ENCODE measurements around the gene FBLN1.

The FBLN1 gene

GRCh38 chr22:45504373-45505341, 2.0 kb downstream of the FBLN1 start:
- DNase-seq, result peak in 1 of 2 experiments; percentile 49

GRCh38 chr22:45505991-45506747, 3.5 kb downstream of the FBLN1 start:
- no peak for DNase-seq

GRCh38 chr22:45506816-45507360, 4.2 kb downstream of the FBLN1 start:
- DNase-seq, result no peak

DNA sequence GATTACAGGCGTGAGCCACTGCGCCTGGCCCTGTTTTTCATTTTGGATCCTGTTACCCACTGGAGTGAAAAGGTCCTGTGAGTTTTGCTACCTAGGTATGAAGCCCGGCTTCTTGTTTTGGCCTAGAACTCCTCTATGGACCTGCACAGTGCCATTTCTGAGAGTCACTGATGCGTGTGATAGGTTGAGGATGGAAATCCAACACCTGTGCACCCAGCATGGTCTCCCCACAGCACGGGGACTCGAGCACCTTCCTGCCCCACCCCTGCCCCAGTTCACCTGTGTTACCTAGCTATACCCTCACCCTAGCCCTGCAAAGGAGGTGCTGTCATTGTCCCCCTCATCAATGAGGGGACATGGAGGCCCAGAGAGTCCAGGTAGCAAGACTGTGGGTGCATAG, 5.1 kb downstream of the FBLN1 start:
- DNase-seq, result no peak

GRCh38 chr22:45508814-45509213, 6.1 kb downstream of the FBLN1 start:
- no peak for DNase-seq

GRCh38 chr22:45510376-45511232, 7.9 kb downstream of the FBLN1 start:
- no peak for DNase-seq

GRCh38 chr22:45511847-45512261, 9.2 kb downstream of the FBLN1 start:
- DNase-seq, result no peak

DNA sequence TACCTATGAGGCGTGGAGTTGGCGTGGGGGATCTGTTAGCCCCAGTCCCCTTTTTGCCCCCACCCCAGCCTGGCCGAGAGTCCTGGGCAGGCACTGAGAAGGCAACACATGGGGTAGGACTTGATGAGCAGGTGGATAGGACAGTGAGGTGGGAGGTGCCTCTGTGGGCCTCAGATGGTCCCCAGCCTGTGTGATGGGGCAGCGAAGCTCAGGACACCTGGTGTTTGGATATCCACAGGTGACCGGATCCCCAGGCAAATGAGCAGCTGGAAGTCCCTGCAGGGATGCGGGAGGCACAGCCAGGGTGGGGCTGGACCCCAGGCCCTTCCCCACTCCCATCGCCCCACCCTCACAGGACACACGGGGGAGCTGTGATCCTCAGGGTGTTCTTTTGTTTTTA, 9.7 kb downstream of the FBLN1 start:
- DNase-seq, result no peak

DNA sequence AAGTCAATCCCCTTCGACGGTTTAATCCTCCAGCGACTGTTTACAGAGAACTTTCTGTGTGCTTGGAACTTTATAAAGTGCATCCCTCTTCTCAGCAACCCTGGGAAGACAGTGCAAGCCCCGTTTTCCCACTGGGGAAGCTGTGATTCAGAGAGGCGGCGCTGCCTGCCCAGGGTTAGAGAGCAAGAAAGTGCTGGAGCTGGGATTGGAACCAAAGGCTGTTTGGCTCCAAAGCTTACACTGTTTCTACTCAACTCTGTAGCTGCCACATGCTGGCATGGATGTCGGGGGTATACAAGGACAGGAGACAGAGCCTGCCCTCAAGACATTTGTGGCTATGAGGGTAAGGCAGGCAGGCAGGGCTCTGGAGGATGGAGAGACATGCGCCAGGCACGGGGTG, 13.0 kb downstream of the FBLN1 start:
- DNase-seq, result no peak

DNA sequence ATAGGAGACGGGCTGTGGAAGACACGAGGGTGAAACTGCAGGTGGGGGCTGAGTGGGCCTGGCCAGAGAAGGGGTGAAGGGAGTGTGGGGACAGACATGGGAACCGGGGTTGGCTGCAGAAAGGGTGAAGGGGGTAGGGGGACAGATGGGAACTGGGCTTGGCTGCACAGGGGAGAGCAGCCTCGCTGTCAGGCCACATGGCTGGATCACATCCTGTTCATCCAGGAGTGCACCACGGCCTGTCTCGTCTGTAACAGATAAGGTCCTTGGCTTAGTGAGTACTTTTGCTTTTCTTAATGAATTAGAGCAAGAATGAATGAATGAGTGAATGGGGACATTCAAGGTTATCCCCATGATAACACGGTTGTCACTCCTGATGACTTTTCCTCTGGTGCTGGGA, 13.5 kb downstream of the FBLN1 start:
- no peak for DNase-seq

DNA sequence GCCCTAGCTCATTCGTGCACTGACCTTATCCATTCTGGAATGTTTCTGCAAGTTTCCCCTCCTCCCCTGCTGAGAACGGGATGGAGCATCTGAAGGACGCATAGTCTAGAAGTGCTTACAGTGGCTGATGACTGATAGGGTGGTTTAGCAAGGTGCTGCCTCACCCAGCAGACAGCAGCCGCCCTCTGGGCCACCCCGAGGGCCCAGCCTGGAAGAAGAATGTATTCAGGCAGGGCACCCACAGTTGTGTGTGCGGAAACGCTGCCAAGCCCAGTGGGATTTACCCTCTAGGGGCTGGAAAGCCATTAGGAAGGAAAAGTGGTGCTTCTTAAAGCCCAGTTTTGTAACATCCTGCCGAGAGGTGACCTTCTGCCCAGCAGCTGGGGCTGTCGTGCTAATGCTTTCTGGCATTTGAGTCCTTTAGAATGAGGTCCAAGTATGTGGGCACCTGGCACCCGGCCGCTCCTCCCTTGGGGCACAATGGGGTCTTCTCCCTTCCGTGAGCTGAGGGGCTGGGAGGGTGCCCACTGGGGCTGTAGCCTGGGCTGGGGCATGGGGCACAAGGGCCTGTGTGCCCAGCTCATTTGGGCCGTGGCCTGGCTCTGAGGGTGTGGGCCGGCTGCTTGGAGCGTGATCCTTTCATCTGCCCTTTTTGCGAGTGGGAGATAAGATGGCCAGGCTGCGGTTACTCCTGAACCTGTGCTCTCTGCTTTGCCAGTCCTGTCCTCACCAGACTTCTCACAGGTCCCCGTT, 14.4 kb downstream of the FBLN1 start:
- no peak for DNase-seq

- DNase-seq, result no peak
These were observed 15.5 kb downstream of the FBLN1 start for GRCh38 chr22:45518136-45518535.

- DNase-seq, result no peak
These were observed 15.9 kb downstream of the FBLN1 start for GRCh38 chr22:45518580-45518991.

- DNase-seq, result no peak
These were observed 18.5 kb downstream of the FBLN1 start for GRCh38 chr22:45521178-45521577.

DNA sequence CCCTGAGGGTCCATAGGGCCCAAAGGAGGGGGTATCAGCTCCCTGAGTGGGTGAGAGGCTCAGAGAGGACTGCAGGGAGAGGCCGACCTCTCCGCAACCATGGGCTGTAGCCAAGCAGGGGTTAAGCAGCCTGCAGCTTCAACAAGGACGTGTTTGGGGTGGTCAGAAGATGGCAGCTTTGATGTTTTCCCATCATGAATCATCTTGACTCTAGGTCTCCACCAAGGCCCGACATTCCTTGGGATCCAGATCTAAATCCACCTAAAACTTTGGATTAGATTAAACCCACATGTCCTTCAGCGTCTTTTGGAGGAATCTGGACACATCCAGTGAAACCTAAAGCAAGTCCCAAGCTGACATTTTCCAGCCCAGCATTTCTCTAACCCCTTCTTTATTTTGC, 19.8 kb downstream of the FBLN1 start:
- DNase-seq, result no peak

GRCh38 chr22:45524157-45524556, 21.5 kb downstream of the FBLN1 start:
- DNase-seq, result no peak

GRCh38 chr22:45524966-45525365, 22.3 kb downstream of the FBLN1 start:
- DNase-seq, result no peak

DNA sequence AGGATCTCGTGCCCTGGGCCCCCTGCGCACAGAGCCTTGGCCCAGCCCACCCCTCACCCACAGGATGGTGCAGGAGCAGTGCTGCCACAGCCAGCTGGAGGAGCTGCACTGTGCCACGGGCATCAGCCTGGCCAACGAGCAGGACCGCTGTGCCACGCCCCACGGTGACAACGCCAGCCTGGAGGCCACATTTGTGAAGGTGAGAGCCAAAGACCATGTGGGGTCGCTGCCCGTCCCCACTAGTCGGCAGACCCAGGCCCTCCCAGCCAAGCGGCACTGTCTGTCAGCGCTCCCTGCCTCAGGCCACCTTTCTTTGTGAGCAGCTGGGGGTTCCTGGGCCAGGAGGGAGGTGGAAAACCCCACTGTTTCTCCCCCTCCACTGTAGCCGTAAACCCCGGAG, 22.8 kb downstream of the FBLN1 start:
- no peak for DNase-seq

GRCh38 chr22:45526281-45526680, 23.6 kb downstream of the FBLN1 start:
- DNase-seq, result no peak

GRCh38 chr22:45526768-45527360, 24.2 kb downstream of the FBLN1 start:
- DNase-seq, result no peak

DNA sequence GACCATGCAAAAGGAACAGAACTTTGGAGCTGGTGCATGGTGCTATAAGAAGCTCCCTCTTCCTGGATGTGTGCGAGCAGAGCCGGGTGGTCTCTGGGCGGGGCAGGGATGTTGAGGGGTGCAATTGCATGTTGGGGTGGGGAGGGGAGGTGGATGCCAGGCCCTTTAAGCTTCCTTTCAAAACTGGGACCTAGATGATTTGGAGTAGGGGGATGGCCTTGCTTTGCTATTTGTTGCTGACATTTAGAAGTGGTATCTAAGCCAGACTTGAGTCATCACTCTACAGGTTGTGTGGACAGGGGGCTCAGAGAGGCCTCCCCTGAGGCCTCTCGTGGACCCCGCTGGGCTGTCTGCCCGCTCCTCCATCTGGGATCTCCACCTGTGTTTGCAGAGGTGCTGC, 24.8 kb downstream of the FBLN1 start:
- no peak for DNase-seq

GRCh38 chr22:45528046-45528445, 25.4 kb downstream of the FBLN1 start:
- no peak for DNase-seq
